B cell (primary cell): ENCODE data around the gene CCDC171. TPM values are rescaled to one million over a fixed set of nuclear protein-coding genes. Genes with fewer than 3 reads are reported as not detected.

Experiments
- ATAC-seq: fragments of 200-7000 bp; cut with Tn5 transposase; one replicate; pipeline ENCODE4 v1.10.0; 2021; ENCODE audit warnings: low read depth, mild to moderate bottlenecking, moderate number of reproducible peaks, moderate library complexity
- CTCF ChIA-PET: fragments of 350-600 bp; sonication (Branson Sonifier 250); formaldehyde crosslinking; loops from one replicate; lab custom pipeline; 2021; ENCODE audit warnings: antibody characterized with exemption, inconsistent platforms; lab: Charles Lee
- POLR2A ChIA-PET: fragments of 350-600 bp; sonication (Branson Sonifier 250); formaldehyde crosslinking; loops from one replicate; lab custom pipeline; 2021; ENCODE audit warnings: antibody characterized with exemption; lab: Charles Lee
- DNase-seq: peaks from one replicate; pipeline ENCODE4 v3.0.0; 2013
- H2AFZ ChIP-seq: 2 replicates; pipeline ENCODE4 v1.6.1; 2012; ENCODE audit warnings: mild to moderate bottlenecking, low read depth, low read length; ENCODE audit not compliant: insufficient read depth, poor library complexity, severe bottlenecking
- H3K27ac ChIP-seq, 2 donors: 1 replicate in 1 of 2; 2 replicates in 1 of 2; pipeline ENCODE4 v1.5.1; 2012 to 2013; ENCODE audit warnings: low read length in 2 of 2, mild to moderate bottlenecking in 2 of 2, moderate library complexity in 1 of 2
- H3K27me3 ChIP-seq, 4 experiments: fragments of 200-600 bp in 1 of 4; sonication (generic) in 1 of 4; replicated peaks in 1 of 4; 1 replicate in 2 of 4; 2 replicates in 2 of 4; pipeline versions ENCODE4 v1.6.1 to v1.7.0; 2013 to 2016; ENCODE audit warnings: low read length in 3 of 4, mild to moderate bottlenecking in 2 of 4, mixed read lengths in 1 of 4, moderate library complexity in 1 of 4; ENCODE audit not compliant: insufficient read depth in 4 of 4, control insufficient read depth in 3 of 4; ENCODE audit errors: control extremely low read depth in 1 of 4
- H3K36me3 ChIP-seq, 2 experiments: replicated peaks in 1 of 2; 1 replicate in 1 of 2; 2 replicates in 1 of 2; pipeline versions ENCODE4 v1.6.1 to v1.7.1; 2013; ENCODE audit warnings: low read length in 1 of 2; ENCODE audit not compliant: insufficient read depth in 2 of 2, control insufficient read depth in 1 of 2; ENCODE audit errors: control extremely low read depth in 1 of 2, extremely low read depth in 1 of 2
- H3K4me1 ChIP-seq, 2 donors: fragments of 200-600 bp in 1 of 2; sonication (generic) in 1 of 2; 1 replicate in 1 of 2; 2 replicates in 1 of 2; pipeline versions ENCODE4 v1.5.1 to v1.6.1; 2013 to 2017; ENCODE audit warnings: low read length in 2 of 2; ENCODE audit not compliant: control insufficient read depth in 2 of 2, insufficient read depth in 2 of 2
- H3K4me2 ChIP-seq: replicated peaks from 2 replicates; pipeline ENCODE3; 2012; ENCODE audit warnings: mild to moderate bottlenecking, low read depth, low read length; ENCODE audit not compliant: poor library complexity, severe bottlenecking
- H3K4me3 ChIP-seq, 5 experiments: fragments of 200-600 bp in 1 of 5; sonication (generic) in 1 of 5; 1 replicate in 3 of 5; 2 replicates in 2 of 5; pipeline versions ENCODE4 v1.5.1 to v1.7.0; 2011 to 2016; ENCODE audit warnings: low read length in 4 of 5, mild to moderate bottlenecking in 4 of 5, low read depth in 2 of 5, control low read depth in 1 of 5, moderate library complexity in 1 of 5; ENCODE audit not compliant: insufficient read depth in 1 of 5; ENCODE audit errors: control extremely low read depth in 1 of 5, extremely low read depth in 1 of 5
- H3K79me2 ChIP-seq: fragments of 200-600 bp; sonication (generic); one replicate; pipeline ENCODE4 v1.6.0; 2016; ENCODE audit warnings: low read length; ENCODE audit not compliant: control insufficient read depth, insufficient read depth
- H3K9ac ChIP-seq: fragments of 200-600 bp; sonication (generic); 2 replicates; pipeline ENCODE4 v1.6.1; 2017; ENCODE audit warnings: mild to moderate bottlenecking, low read length, moderate library complexity
- H3K9me3 ChIP-seq, 3 donors: one replicate each; pipeline versions ENCODE4 v1.6.1 to v1.7.1; 2013; ENCODE audit warnings: low read length in 2 of 3; ENCODE audit not compliant: control insufficient read depth in 2 of 3, insufficient read depth in 1 of 3; ENCODE audit errors: control extremely low read depth in 1 of 3
- H4K20me1 ChIP-seq: 2 replicates; pipeline ENCODE4 v1.6.0; 2012; ENCODE audit warnings: mild to moderate bottlenecking, low read length; ENCODE audit not compliant: insufficient read depth, control insufficient read depth, poor library complexity, severe bottlenecking
- H3K27ac Mint-ChIP-seq: one replicate; pipeline ENCODE4 v1.8.0; 2021; ENCODE audit warnings: mixed read lengths
- H3K27me3 Mint-ChIP-seq: one replicate; pipeline ENCODE4 v1.8.0; 2021; ENCODE audit warnings: mixed read lengths
- H3K4me1 Mint-ChIP-seq: one replicate; pipeline ENCODE4 v1.8.0; 2021; ENCODE audit warnings: mixed read lengths
- H3K4me3 Mint-ChIP-seq: one replicate; pipeline ENCODE4 v1.8.0; 2021; ENCODE audit warnings: mixed read lengths
- H3K9me3 Mint-ChIP-seq: one replicate; pipeline ENCODE4 v1.8.0; 2022; ENCODE audit warnings: mixed read lengths; ENCODE audit not compliant: insufficient read depth
- CTCF ChIP-seq: fragments of 200-600 bp; IDR thresholded peaks from one replicate; pipeline ENCODE4 v1.8.0; 2022; ENCODE audit warnings: antibody characterized with exemption, mild to moderate bottlenecking
- EZH2 ChIP-seq: IDR thresholded peaks from 2 replicates; pipeline ENCODE4 v1.6.1; 2012; ENCODE audit warnings: borderline replicate concordance, low read depth, mild to moderate bottlenecking, moderate library complexity, low read length; ENCODE audit not compliant: insufficient read depth, poor library complexity, severe bottlenecking
- WGBS: methylation state at CpG from one replicate; pipeline ENCODE4 v1.1.5; 2013; ENCODE audit warnings: missing lambda C conversion rate; ENCODE audit not compliant: insufficient coverage; 5-methylcytosine and 5-hydroxymethylcytosine counted together
- intact Hi-C: fragments of 100-400 bp; cut with micrococcal nuclease; formaldehyde crosslinking; loops from one replicate; pipeline ENCODE4 v1.10.0; 2022
- polyA plus RNA-seq: library from polyadenylated mRNA; depleted of rRNA; stranded (reverse); fragments of >200 nt; gene quantifications from 2 replicates; pipeline ENCODE4 v1.2.3, GENCODE V29; 2012
- total RNA-seq, 2 donors: library from RNA; stranded (reverse); fragments of 120-200 nt in 1 of 2; gene quantifications; 1 replicate in 1 of 2; 2 replicates in 1 of 2; pipeline versions ENCODE4 v1.2.3 to v1.2.4, GENCODE V29; 2013 to 2022

The CCDC171 gene
- total and polyA plus RNA-seq, 2 donors (not counting 1 experiment from before 2014, with no cell fraction given): 0.22 to 6.3 TPM

- no peak overlapping the region for H3K4me3 ChIP-seq
- DNase-seq: no peak
- ATAC-seq: no peak
- no peaks in the 10 kb centered on the region for H3K27me3 Mint-ChIP-seq
- H3K9me3 Mint-ChIP-seq: no peaks in the 10 kb centered on the region
- H3K4me1 ChIP-seq: no peaks in the 10 kb centered on the region
- no peak overlapping the region for H3K9ac ChIP-seq
- H3K4me3 Mint-ChIP-seq: no peak overlapping the region
- 100% methylated on average over 5 of the region's 6 CpGs for WGBS
- no peak overlapping the region for H3K4me2 ChIP-seq
- intact Hi-C loops: no loop called here
- H3K4me1 Mint-ChIP-seq: no peaks in the 10 kb centered on the region
- no peaks in the 10 kb centered on the region for H4K20me1 ChIP-seq
- H3K27ac Mint-ChIP-seq: no peak overlapping the region
- H3K9me3 ChIP-seq: no peaks in the 10 kb centered on the region
- POLR2A ChIA-PET: no interaction called here
- TF ChIP-seq EZH2 (no peak), CTCF (no peak)
- H3K36me3 ChIP-seq: no peaks in the 10 kb centered on the region
- H2AFZ ChIP-seq: no peak overlapping the region
- H3K27me3 ChIP-seq: no peaks in the 10 kb centered on the region
- no peaks in the 10 kb centered on the region for H3K79me2 ChIP-seq
- CTCF ChIA-PET: interaction anchor here (1.0 to 2.1 kb wide), 2 partner anchors 9 to 26 kb away, joined by 3 to 7 read pairs; no protein-coding TSS in a partner anchor
- H3K27ac ChIP-seq: no peak overlapping the region
These were observed 293.8 kb downstream of the CCDC171 start for GRCh38 chr9:15846611-15847010.

- no peaks in the 10 kb centered on the region for H3K27me3 Mint-ChIP-seq
- no peak overlapping the region for H3K9ac ChIP-seq
- no peaks in the 10 kb centered on the region for H3K27me3 ChIP-seq
- no peak overlapping the region for H3K4me2 ChIP-seq
- no peaks in the 10 kb centered on the region for H3K4me1 Mint-ChIP-seq
- ATAC-seq (no peak), DNase-seq (no peak)
- H3K4me1 ChIP-seq: no peaks in the 10 kb centered on the region
- intact Hi-C loops: no loop called here
- H3K27ac ChIP-seq: no peak overlapping the region
- H3K36me3 ChIP-seq: no peaks in the 10 kb centered on the region
- H3K79me2 ChIP-seq: no peaks in the 10 kb centered on the region
- H3K27ac Mint-ChIP-seq: no peak overlapping the region
- POLR2A ChIA-PET: no interaction called here
- no CpG with 5 or more reads among the region's 1 CpG for WGBS
- no peaks in the 10 kb centered on the region for H3K9me3 ChIP-seq
- H3K4me3 ChIP-seq: no peak overlapping the region
- H4K20me1 ChIP-seq: no peaks in the 10 kb centered on the region
- CTCF ChIA-PET: interaction anchor here (1.3 kb wide), 1 partner anchor 13 kb away, joined by 3 read pairs; no protein-coding TSS in a partner anchor
- no peak for TF ChIP-seq EZH2
- H2AFZ ChIP-seq: no peak overlapping the region
- H3K9me3 Mint-ChIP-seq: no peaks in the 10 kb centered on the region
- no peak overlapping the region for H3K4me3 Mint-ChIP-seq
These were observed 297.0 kb downstream of the CCDC171 start for GRCh38 chr9:15849871-15850270.
